HepG2 (cell line): ENCODE measurements around the gene ALG13. TPM values are rescaled to one million over a fixed set of nuclear protein-coding genes. Genes with fewer than 3 reads are reported as not detected.

Experiments used
- BATF2 ChIP-seq: sonication (generic); formaldehyde crosslinking; IDR thresholded peaks from 2 replicates; pipeline ENCODE4 v1.8.0; 2022; ENCODE audit warnings: mild to moderate bottlenecking, missing genetic modification reagents, moderate library complexity
- HMGXB3 ChIP-seq: sonication (generic); formaldehyde crosslinking; IDR thresholded peaks from 2 replicates; pipeline ENCODE4 v1.4.0; 2020; ENCODE audit warnings: missing genetic modification reagents, borderline replicate concordance
- HNRNPLL ChIP-seq: fragments of 200-400 bp; formaldehyde crosslinking; IDR thresholded peaks from 2 replicates; pipeline ENCODE4 v1.6.1; 2017; ENCODE audit warnings: mild to moderate bottlenecking, low read depth, low read length; ENCODE audit not compliant: poor library complexity, severe bottlenecking
- MXI1 ChIP-seq: IDR thresholded peaks from 3 replicates; pipeline ENCODE4 v1.6.1; 2012; ENCODE audit warnings: low read depth, low read length, inconsistent platforms, borderline replicate concordance
- RAD21 ChIP-seq: fragments of 450-650 bp; formaldehyde crosslinking; IDR thresholded peaks from 2 replicates; pipeline ENCODE4 v1.5.0; 2020; ENCODE audit warnings: mild to moderate bottlenecking
- RBM22 ChIP-seq: fragments of 200-400 bp; formaldehyde crosslinking; optimal IDR thresholded peaks from 2 replicates; pipeline ENCODE3; 2017; ENCODE audit warnings: mild to moderate bottlenecking, low read length, moderate library complexity
- RORA ChIP-seq: sonication (generic); formaldehyde crosslinking; IDR thresholded peaks from 2 replicates; pipeline ENCODE4 v1.5.0; 2020; ENCODE audit warnings: mild to moderate bottlenecking, missing genetic modification reagents, moderate library complexity
- TOPORS ChIP-seq: sonication (generic); formaldehyde crosslinking; IDR thresholded peaks from 2 replicates; pipeline ENCODE4 v1.8.0; 2023; ENCODE audit warnings: mild to moderate bottlenecking, missing genetic modification reagents
- TP53 ChIP-seq: sonication (generic); formaldehyde crosslinking; conservative IDR thresholded peaks from 2 replicates; pipeline ENCODE4 v1.4.0; 2020; ENCODE audit warnings: missing genetic modification reagents
- ZNF136 ChIP-seq: sonication (generic); formaldehyde crosslinking; IDR thresholded peaks from 2 replicates; pipeline ENCODE4 v1.8.1; 2022; ENCODE audit warnings: low read depth, mild to moderate bottlenecking, moderate library complexity, missing genetic modification reagents
- ZNF766 ChIP-seq: sonication (generic); formaldehyde crosslinking; IDR thresholded peaks from 2 replicates; pipeline ENCODE4 v1.5.0; 2020; ENCODE audit warnings: missing genetic modification reagents, borderline replicate concordance
- ZNF816 ChIP-seq: sonication (generic); formaldehyde crosslinking; IDR thresholded peaks from 2 replicates; pipeline ENCODE4 v1.8.0; 2022; ENCODE audit warnings: missing genetic modification reagents, mild to moderate bottlenecking, borderline replicate concordance
- ZSCAN5A ChIP-seq: sonication (generic); formaldehyde crosslinking; IDR thresholded peaks from 2 replicates; pipeline ENCODE4 v1.8.0; 2022; ENCODE audit warnings: mild to moderate bottlenecking, missing genetic modification reagents, borderline replicate concordance
- polyA plus RNA-seq, 8 experiments: library from polyadenylated mRNA; depleted of rRNA in 3 of 8; stranded (reverse) in 7 of 8; unstranded in 1 of 8; fragments of >200 nt; fragmentation: Illumina TruSeq in 4 of 8; extraction: Trizol in 4 of 8; gene quantifications; 2 replicates each; pipeline versions ENCODE4 v1.2.1 to v1.2.3, GENCODE V29; 2011 to 2016; ENCODE audit warnings: low read depth in 4 of 8, missing spikeins in 1 of 8, mixed read lengths in 1 of 8; ENCODE audit not compliant: insufficient read depth in 1 of 8
- total RNA-seq, 5 experiments: library from RNA; depleted of rRNA; stranded (reverse); fragments of >200 nt; fragmentation: Illumina TruSeq; extraction: Trizol; gene quantifications; 2 replicates each; pipeline ENCODE4 v1.2.3, GENCODE V29; 2016; ENCODE audit warnings: low read depth in 1 of 5
- TF ChIP-seq, protein P1 (sequence below): sonication (generic); formaldehyde crosslinking; IDR thresholded peaks from 2 replicates; pipeline ENCODE4 v1.5.0; 2020; ENCODE audit warnings: mild to moderate bottlenecking, missing genetic modification reagents, moderate library complexity
- TF ChIP-seq, protein P2 (sequence below): fragments of 450-650 bp; IDR thresholded peaks from 2 replicates; pipeline ENCODE4 v1.6.1; 2017; ENCODE audit warnings: mild to moderate bottlenecking
- TF ChIP-seq, protein P3 (sequence below): sonication (generic); formaldehyde crosslinking; IDR thresholded peaks from 2 replicates; pipeline ENCODE4 v1.8.1; 2023; ENCODE audit warnings: mild to moderate bottlenecking, missing genetic modification reagents, borderline replicate concordance

Gene ALG13
- total and polyA plus RNA-seq, 2 of the 13 experiments (the other 11 are each of a cell fraction or from before 2014, with no cell fraction given): 31.2 to 65.5 TPM

- TF ChIP-seq ZNF816 (CRISPR knock-in tag): no peak
- TF ChIP-seq ZNF766 (CRISPR knock-in tag): no peak
- TF ChIP-seq ZSCAN5A: peak; percentile 53; the same call in 1 of the 2 replicates
- no peak for TF ChIP-seq HMGXB3
- 0 out of 2 replicates have a peak, but pooled peaks have one; percentile 15 for TF ChIP-seq RAD21 (CRISPR knock-in tag)
- peak; percentile 47; the same call in 1 of the 3 replicates for TF ChIP-seq MXI1
- TF ChIP-seq HNRNPLL: peak; percentile 53
- TF ChIP-seq, protein P1, sequence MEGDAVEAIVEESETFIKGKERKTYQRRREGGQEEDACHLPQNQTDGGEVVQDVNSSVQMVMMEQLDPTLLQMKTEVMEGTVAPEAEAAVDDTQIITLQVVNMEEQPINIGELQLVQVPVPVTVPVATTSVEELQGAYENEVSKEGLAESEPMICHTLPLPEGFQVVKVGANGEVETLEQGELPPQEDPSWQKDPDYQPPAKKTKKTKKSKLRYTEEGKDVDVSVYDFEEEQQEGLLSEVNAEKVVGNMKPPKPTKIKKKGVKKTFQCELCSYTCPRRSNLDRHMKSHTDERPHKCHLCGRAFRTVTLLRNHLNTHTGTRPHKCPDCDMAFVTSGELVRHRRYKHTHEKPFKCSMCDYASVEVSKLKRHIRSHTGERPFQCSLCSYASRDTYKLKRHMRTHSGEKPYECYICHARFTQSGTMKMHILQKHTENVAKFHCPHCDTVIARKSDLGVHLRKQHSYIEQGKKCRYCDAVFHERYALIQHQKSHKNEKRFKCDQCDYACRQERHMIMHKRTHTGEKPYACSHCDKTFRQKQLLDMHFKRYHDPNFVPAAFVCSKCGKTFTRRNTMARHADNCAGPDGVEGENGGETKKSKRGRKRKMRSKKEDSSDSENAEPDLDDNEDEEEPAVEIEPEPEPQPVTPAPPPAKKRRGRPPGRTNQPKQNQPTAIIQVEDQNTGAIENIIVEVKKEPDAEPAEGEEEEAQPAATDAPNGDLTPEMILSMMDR (CRISPR knock-in tag): peak; percentile 82
- TF ChIP-seq BATF2 (CRISPR knock-in tag): no peak
- no peak for TF ChIP-seq RBM22
- TF ChIP-seq, protein P2, sequence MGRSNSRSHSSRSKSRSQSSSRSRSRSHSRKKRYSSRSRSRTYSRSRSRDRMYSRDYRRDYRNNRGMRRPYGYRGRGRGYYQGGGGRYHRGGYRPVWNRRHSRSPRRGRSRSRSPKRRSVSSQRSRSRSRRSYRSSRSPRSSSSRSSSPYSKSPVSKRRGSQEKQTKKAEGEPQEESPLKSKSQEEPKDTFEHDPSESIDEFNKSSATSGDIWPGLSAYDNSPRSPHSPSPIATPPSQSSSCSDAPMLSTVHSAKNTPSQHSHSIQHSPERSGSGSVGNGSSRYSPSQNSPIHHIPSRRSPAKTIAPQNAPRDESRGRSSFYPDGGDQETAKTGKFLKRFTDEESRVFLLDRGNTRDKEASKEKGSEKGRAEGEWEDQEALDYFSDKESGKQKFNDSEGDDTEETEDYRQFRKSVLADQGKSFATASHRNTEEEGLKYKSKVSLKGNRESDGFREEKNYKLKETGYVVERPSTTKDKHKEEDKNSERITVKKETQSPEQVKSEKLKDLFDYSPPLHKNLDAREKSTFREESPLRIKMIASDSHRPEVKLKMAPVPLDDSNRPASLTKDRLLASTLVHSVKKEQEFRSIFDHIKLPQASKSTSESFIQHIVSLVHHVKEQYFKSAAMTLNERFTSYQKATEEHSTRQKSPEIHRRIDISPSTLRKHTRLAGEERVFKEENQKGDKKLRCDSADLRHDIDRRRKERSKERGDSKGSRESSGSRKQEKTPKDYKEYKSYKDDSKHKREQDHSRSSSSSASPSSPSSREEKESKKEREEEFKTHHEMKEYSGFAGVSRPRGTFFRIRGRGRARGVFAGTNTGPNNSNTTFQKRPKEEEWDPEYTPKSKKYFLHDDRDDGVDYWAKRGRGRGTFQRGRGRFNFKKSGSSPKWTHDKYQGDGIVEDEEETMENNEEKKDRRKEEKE: no peak
- TF ChIP-seq TOPORS (CRISPR knock-in tag): peak; percentile 72; the same call in 1 of the 2 replicates
- TF ChIP-seq, protein P3, sequence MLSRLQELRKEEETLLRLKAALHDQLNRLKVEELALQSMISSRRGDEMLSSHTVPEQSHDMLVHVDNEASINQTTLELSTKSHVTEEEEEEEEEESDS: no peak
- TF ChIP-seq RORA (CRISPR knock-in tag): no peak
- no peak for TF ChIP-seq ZNF136 (CRISPR knock-in tag)
- TF ChIP-seq TP53 (CRISPR knock-in tag): no peak
Measured at GRCh38 chrX:111680988-111681779, at the start of gene ALG13 (continued).
